ENCODE measurements around the gene PA2G4.
"Not testable (repeated sequence)": the region's sequence is repeated elsewhere in the genome, so short reads cannot be mapped to it uniquely, and the experiment has no call there.

PA2G4 gene

GRCh38 chr12:56151672-56152131, 47.3 kb downstream of the PA2G4 start:
- in situ Hi-C loops (cut with HindIII; ENCODE audit: low sequenced_read_pairs), result no loop called here

GRCh38 chr12:56152132-56152755, 47.9 kb downstream of the PA2G4 start, which contains the start of gene MYL6B:
MYL6B (plus strand) TSS chr12:56152587; CDS start chr12:56153919, 1,332 bp downstream.
- in situ Hi-C loops (cut with HindIII; ENCODE audit: low sequenced_read_pairs), result no loop called here

GRCh38 chr12:56152756-56153677, 48.7 kb downstream of the PA2G4 start:
- in situ Hi-C loops (cut with HindIII; ENCODE audit: low sequenced_read_pairs), result no loop called here

- in situ Hi-C loops (cut with HindIII; ENCODE audit: low sequenced_read_pairs), result no loop called here
These were observed 49.3 kb downstream of the PA2G4 start for GRCh38 chr12:56153678-56154065.

- in situ Hi-C loops (cut with HindIII; ENCODE audit: low sequenced_read_pairs), result no loop called here
These were observed 50.0 kb downstream of the PA2G4 start for GRCh38 chr12:56154246-56154771.

- in situ Hi-C loops (cut with HindIII; ENCODE audit: low sequenced_read_pairs), result no loop called here
These were observed 50.5 kb downstream of the PA2G4 start for GRCh38 chr12:56154818-56155217.

- in situ Hi-C loops (cut with HindIII; ENCODE audit: low sequenced_read_pairs), result no loop called here
These were observed 51.0 kb downstream of the PA2G4 start for GRCh38 chr12:56155256-56155845.

- in situ Hi-C loops (cut with HindIII; ENCODE audit: low sequenced_read_pairs), result not testable (repeated sequence)
These were observed 52.3 kb downstream of the PA2G4 start for GRCh38 chr12:56156464-56157200.

GRCh38 chr12:56157201-56158028, 53.1 kb downstream of the PA2G4 start:
- in situ Hi-C loops (cut with HindIII; ENCODE audit: low sequenced_read_pairs), result no loop called here

- in situ Hi-C loops (cut with HindIII; ENCODE audit: low sequenced_read_pairs), result no loop called here
These were observed 53.9 kb downstream of the PA2G4 start, which contains the start of gene MYL6 for GRCh38 chr12:56158029-56158925. MYL6 (plus strand) TSS chr12:56158359; CDS start chr12:56158402, 43 bp downstream.

- in situ Hi-C loops (cut with HindIII; ENCODE audit: low sequenced_read_pairs), result no loop called here
These were observed 54.6 kb downstream of the PA2G4 start for GRCh38 chr12:56158926-56159461.

GRCh38 chr12:56159482-56160192, 55.3 kb downstream of the PA2G4 start:
- in situ Hi-C loops (cut with HindIII; ENCODE audit: low sequenced_read_pairs), result no loop called here

- in situ Hi-C loops (cut with HindIII; ENCODE audit: low sequenced_read_pairs), result no loop called here
These were observed 55.9 kb downstream of the PA2G4 start for GRCh38 chr12:56160193-56160763.

- in situ Hi-C loops (cut with HindIII; ENCODE audit: low sequenced_read_pairs), result no loop called here
These were observed 56.7 kb downstream of the PA2G4 start for GRCh38 chr12:56160894-56161689.

- in situ Hi-C loops (cut with HindIII; ENCODE audit: low sequenced_read_pairs), result no loop called here
These were observed 57.5 kb downstream of the PA2G4 start for GRCh38 chr12:56161690-56162351.
